Measurements from ENCODE around the gene ADAMTSL5. TPM values are rescaled to one million over a fixed set of nuclear protein-coding genes. Genes with fewer than 3 reads are reported as not detected.

The ADAMTSL5 gene
- total and polyA plus RNA-seq, 9 of the 15 experiments (the other 6 are each of a cell fraction or from before 2014, with no cell fraction given), result 1.0 to 11.6 (median 4.1) TPM

- TF ChIP-seq CTCFL (IDR thresholded peaks at IDR 0.05; ENCODE audit: borderline replicate concordance, insufficient read depth, low read depth, low read length, poor library complexity, severe bottlenecking), result peak; percentile 38
- TF ChIP-seq BHLHE40 (IDR thresholded peaks at IDR 0.05; ENCODE audit: low read length), result no peak
- TF ChIP-seq, protein P1, sequence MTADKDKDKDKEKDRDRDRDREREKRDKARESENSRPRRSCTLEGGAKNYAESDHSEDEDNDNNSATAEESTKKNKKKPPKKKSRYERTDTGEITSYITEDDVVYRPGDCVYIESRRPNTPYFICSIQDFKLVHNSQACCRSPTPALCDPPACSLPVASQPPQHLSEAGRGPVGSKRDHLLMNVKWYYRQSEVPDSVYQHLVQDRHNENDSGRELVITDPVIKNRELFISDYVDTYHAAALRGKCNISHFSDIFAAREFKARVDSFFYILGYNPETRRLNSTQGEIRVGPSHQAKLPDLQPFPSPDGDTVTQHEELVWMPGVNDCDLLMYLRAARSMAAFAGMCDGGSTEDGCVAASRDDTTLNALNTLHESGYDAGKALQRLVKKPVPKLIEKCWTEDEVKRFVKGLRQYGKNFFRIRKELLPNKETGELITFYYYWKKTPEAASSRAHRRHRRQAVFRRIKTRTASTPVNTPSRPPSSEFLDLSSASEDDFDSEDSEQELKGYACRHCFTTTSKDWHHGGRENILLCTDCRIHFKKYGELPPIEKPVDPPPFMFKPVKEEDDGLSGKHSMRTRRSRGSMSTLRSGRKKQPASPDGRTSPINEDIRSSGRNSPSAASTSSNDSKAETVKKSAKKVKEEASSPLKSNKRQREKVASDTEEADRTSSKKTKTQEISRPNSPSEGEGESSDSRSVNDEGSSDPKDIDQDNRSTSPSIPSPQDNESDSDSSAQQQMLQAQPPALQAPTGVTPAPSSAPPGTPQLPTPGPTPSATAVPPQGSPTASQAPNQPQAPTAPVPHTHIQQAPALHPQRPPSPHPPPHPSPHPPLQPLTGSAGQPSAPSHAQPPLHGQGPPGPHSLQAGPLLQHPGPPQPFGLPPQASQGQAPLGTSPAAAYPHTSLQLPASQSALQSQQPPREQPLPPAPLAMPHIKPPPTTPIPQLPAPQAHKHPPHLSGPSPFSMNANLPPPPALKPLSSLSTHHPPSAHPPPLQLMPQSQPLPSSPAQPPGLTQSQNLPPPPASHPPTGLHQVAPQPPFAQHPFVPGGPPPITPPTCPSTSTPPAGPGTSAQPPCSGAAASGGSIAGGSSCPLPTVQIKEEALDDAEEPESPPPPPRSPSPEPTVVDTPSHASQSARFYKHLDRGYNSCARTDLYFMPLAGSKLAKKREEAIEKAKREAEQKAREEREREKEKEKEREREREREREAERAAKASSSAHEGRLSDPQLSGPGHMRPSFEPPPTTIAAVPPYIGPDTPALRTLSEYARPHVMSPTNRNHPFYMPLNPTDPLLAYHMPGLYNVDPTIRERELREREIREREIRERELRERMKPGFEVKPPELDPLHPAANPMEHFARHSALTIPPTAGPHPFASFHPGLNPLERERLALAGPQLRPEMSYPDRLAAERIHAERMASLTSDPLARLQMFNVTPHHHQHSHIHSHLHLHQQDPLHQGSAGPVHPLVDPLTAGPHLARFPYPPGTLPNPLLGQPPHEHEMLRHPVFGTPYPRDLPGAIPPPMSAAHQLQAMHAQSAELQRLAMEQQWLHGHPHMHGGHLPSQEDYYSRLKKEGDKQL (CRISPR knock-in tag; IDR thresholded peaks at IDR 0.05; ENCODE audit: borderline replicate concordance), result no peak
- TF ChIP-seq MAFG (tag; conservative IDR thresholded peaks at IDR 0.05), result no peak
- no peak for TF ChIP-seq JUNB (CRISPR knock-in tag; conservative IDR thresholded peaks at IDR 0.05)
- no peak for TF ChIP-seq TBP (optimal IDR thresholded peaks at IDR 0.05; ENCODE audit: low read depth, low read length)
- no peak for TF ChIP-seq LCOR (CRISPR knock-in tag; IDR thresholded peaks at IDR 0.05)
- TF ChIP-seq ZNF263 (CRISPR knock-in tag; IDR thresholded peaks at IDR 0.05; ENCODE audit: borderline replicate concordance), result no peak
- TF ChIP-seq SP2 (IDR thresholded peaks at IDR 0.05; ENCODE audit: extremely low read depth, low read depth, low read length, poor library complexity, severe bottlenecking), result no peak
- peak; percentile 52 for TF ChIP-seq ZFX (CRISPR knock-in tag; IDR thresholded peaks at IDR 0.05)
- no peak for TF ChIP-seq ZNF584 (CRISPR knock-in tag; IDR thresholded peaks at IDR 0.05; ENCODE audit: low read depth)
- peak; percentile 70 for TF ChIP-seq RBFOX2 (IDR thresholded peaks at IDR 0.05; ENCODE audit: low read depth, low read length)
- 0 out of 2 replicates have a peak, but pooled peaks have one; percentile 30 for TF ChIP-seq SOX6 (IDR thresholded peaks at IDR 0.05)
- peak; percentile 79 for TF ChIP-seq POLR2A (conservative IDR thresholded peaks at IDR 0.05)
- no peak for TF ChIP-seq LEF1 (IDR thresholded peaks at IDR 0.05)
- no peak for TF ChIP-seq ZNF143 (CRISPR knock-in tag; IDR thresholded peaks at IDR 0.05)
- TF ChIP-seq PRMT5 (CRISPR knock-in tag; IDR thresholded peaks at IDR 0.05), result no peak
- TF ChIP-seq HMG20B (CRISPR knock-in tag; IDR thresholded peaks at IDR 0.05), result no peak
- TF ChIP-seq, protein P2, sequence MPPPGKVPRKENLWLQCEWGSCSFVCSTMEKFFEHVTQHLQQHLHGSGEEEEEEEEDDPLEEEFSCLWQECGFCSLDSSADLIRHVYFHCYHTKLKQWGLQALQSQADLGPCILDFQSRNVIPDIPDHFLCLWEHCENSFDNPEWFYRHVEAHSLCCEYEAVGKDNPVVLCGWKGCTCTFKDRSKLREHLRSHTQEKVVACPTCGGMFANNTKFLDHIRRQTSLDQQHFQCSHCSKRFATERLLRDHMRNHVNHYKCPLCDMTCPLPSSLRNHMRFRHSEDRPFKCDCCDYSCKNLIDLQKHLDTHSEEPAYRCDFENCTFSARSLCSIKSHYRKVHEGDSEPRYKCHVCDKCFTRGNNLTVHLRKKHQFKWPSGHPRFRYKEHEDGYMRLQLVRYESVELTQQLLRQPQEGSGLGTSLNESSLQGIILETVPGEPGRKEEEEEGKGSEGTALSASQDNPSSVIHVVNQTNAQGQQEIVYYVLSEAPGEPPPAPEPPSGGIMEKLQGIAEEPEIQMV (tag; conservative IDR thresholded peaks at IDR 0.05; ENCODE audit: low read depth), result no peak
- TF ChIP-seq FOXK2 (conservative IDR thresholded peaks at IDR 0.05 in 1 of 2, IDR thresholded peaks at IDR 0.05 in 1 of 2; ENCODE audit: low read depth in 2 of 2), result no peak
These were observed at the start of gene ADAMTSL5 (continued) for GRCh38 chr19:1512671-1513498.
